GM21786 (cell line): ENCODE measurements around the gene KCNK1.

Experiments
- ATAC-seq: cut with Tn5 transposase; IDR thresholded peaks from one replicate; pipeline ENCODE4 v1.9.1; 2021; ENCODE audit not compliant: unreplicated experiment

Gene KCNK1

DNA sequence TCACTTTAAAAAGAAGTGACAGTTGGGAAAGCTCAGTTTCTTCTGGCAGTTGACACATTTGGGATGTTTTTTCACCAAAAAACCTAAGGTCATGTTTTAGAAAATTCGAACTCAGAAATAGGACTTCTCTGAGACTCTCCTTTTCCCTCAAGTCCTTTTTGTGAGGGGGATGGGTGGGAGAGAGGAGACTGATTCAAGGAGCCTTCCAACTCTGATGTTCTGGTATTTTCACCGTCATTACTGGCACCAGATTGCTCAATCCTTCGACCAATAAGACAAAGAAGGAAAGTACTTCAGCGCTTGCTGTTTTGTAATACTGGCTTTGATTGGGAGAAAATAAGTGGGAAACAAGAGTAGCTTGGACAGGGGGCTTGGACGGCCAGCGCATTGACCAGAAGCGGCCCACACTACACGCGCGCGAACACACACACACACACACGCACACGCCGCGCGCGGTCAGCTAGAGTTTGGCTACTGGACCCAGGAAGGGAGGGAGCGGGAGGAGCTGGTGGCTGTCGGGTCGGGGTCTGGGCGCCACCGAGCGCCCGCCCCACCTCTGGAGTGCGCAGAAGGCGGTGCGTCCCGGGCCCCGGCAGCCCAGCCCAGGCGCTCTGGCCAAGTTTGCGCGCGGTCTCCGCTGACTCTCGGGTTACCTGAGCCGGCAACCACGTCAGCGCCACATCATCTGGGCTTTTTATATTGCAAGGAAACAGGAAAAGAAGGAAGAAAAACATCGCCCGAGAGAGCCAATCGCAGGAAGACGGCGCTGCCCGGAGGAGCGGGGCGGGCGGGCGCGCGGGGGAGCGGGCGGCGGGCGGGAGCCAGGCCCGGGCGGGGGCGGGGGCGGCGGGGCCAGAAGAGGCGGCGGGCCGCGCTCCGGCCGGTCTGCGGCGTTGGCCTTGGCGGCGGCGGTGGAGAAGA is at the start of gene KCNK1:
KCNK1 (plus strand) TSS at position 855 of the 921 bp plus-strand sequence; CDS start at position 921, 66 bp downstream.
- peak; percentile 22 for ATAC-seq

DNA sequence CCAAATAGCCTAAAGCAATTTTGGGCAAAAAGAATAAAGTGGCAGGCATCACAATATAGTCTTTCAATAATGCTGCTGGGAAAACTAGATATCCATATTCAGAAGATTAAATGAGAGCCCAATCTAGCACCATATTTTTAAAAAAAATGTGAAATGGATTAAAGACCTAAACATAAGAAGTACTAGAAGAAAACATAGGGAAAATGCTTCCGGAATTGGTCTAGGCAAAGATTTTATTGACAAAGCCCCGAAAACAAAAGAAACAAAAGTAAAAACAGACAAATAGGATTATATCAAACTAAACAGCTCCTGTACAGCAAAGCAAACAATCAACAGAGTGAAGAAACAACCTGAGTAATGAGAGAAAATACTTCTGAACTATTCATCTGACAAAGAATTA is 48.6 kb upstream of the KCNK1 start:
- no peak for ATAC-seq

DNA sequence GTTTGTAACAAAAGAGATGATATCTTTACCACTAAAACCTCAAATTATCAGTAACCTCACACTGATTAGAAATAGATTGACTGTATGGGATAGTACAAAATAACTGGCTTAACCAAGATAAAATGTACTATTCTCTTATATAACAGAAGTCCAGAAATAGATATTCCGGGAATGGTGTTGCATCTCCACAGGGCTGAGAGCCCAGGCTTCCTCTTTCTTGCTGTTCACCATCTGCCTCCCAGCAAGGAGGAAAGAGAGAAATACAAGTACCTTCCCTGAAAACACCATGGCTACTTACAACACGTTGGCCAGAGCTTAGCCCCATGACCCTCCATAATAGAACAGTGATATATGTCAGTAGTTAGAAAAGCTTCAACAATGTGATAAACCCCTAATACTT is 47.0 kb upstream of the KCNK1 start:
- no peak for ATAC-seq

DNA sequence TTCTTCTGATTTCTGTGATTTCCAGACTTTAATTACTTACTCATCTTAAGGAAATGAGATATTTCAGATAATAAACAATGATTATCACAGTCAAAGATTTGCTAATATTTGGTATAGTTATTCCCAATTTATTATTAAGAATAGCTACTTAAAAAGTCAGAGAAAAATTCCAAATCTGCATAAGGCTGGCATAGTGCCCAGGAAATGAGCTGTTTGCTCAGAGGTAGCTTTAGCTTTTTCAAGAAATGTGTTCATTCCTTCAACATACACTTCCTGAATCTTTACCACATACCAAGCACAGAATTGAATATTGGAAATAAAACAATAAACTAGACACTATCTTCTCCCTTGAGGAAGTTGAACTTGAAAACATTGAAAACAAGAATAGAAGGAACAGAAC is 44.3 kb upstream of the KCNK1 start:
- ATAC-seq: no peak

DNA sequence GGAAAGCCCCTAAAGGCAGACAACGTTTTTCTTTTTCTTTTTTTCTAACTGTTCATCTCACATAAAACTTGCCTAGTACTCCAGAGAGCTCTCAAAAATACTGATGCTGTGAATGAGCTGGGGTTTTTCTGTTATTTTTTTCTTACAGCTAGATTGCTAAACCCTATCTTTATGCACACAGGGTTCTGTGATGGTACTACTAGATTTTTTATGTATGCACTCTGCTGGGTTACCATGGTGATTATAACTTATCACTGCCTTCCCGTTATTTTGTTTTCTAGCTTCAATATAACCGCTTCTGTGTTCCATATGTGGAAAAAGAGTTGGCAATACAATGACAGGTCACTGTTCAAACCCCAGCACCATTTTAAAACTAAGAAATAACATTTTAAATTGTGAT is 43.7 kb upstream of the KCNK1 start:
- no peak for ATAC-seq

DNA sequence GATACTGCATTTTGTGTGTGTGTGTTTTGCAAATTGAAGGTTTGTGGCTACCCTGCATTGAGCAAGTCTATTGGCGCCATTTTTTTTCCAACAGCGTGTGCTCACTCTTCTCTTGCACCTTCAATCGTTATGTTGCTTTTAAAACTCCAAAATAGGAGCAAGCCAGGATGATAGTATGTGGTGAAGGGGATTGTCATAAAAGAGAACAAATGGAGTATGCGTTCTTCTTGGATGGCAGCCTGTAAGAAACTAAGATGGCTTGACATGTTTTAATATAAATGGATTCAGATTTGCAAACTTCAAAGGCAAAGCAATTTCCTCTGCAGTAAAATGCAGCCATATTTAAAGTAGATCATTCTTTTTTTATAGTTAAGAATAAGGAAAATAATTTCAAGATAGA is 43.2 kb upstream of the KCNK1 start:
- ATAC-seq: no peak

DNA sequence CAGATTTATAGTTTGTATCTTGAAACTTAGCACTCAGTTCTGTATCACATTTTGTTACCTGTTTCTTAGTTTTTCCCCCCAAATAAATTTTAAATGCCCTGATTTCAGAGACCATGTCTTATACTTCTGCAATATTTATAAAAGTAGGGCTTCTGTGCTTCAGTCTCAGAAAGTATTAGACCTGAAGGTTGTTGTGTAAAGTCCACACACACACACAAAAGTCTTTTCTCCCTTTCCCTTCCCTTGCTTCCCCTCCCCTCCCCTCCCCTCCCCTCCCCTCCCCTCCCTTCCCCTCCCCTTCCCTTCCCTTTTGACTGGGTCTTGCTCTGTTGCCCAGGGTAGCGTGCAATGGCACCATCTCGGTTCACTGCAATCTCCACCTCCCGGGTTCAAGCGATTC is 41.0 kb upstream of the KCNK1 start:
- ATAC-seq: no peak

DNA sequence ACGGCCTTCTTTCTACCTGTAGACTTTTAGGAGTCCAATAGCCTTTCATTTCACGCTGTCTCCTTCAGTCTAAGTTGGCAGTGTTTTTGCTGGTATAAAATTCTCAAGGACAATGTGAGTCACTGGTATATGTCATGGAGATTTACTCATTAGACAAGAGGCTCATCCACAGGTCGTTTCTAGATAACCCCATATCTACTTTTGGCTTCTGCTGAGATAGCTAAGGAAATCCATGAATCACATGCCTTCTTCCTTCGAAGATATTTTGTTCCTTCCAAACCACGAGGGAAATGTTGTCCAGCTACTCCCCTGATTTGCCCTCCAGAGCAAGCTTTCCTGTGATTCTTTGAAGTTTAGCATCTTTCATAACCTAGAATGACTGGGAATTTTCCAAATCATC is 38.5 kb upstream of the KCNK1 start:
- ATAC-seq: no peak

DNA sequence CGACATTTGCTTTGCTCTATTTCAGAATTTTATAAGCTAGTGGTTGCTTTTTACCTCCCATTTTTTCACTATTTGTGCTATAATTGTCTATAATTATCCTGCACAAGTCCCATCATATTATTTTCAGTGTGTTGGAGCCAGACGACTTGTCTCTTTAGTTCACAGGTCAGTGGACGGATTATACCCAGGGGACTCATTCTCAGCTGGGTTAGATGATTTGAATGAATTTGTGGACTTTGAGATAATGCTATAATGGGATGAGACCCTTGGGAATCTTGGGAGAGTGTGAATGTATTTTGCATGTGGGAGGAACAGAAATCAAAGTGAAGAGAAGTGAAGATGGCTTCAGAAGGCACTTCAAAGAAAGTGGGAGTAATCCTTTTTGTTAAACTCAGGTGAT is 31.5 kb upstream of the KCNK1 start:
- no peak for ATAC-seq

DNA sequence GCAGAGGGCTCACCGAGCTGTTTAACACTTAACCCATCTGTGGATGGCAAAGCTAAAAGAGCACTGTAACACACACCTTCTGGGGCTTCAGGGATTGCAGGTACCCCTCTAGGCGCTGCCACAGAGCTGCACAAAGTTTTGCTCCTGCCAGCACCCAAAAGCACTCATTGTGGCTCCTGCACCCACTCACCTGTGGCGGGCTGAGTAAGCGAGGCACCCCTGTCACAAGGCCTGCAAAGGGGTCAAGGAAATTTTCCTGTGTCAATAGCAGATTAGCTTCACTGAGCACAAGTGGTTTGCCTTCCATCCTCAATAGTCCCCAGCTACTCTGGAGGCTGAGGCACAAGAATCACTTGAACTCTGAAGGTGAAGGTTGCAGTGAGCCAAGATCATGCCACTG is 29.5 kb upstream of the KCNK1 start:
- ATAC-seq: no peak

DNA sequence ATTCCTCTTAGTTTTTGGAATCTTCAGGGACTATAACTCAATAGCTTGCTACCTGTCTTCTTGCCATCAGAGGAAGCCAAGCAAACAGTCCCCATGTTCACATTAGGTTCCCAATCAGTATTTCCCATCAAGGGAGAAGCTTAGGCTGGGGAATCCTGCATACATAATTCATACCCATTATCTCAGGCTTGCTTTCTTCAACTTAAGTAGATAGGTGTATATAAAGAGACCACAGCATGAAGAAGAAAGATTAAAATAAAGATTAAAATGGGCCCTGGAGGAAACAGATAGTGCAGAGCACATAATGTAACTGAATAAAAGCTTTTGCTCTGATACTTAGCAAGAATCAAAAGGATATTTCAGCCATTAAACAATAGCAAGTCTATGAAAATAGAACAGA is 29.0 kb upstream of the KCNK1 start:
- no peak for ATAC-seq

DNA sequence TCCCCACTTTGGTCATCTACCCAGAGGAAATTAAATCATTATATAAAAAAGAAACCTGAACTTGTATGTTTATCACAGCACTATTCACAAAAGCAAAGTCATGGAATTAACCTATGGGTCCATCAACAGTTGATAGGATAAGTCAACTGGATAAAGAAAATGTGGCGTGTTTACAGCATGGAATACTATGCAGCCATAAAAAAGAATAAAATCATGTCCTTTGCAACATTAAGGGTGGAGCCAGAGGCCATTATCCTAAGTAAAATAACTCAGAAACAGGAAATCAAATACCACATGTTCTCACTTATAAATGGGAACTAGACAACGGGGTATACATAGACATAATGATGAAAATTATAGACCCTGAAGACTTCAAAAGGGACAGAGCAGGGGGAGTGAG is 27.6 kb upstream of the KCNK1 start:
- ATAC-seq: no peak

DNA sequence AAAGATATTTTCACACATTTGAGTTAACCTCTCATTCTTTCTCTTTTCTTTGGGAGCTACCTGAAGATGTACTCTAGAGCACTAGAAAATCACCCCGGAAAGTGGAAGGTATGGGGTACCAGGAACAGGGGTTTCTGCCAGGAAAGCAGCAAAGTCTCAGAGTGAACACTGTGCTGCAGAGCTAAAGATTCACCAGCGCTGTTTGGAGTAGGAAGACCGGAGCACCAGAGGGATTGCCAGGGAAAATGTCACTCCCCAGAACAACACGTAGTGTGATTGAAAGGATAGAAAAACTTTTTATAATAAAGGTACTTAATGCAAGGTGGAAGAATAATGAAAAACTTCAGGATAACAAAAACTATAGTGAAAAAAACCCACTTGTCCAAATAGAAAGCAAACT is 26.7 kb upstream of the KCNK1 start:
- no peak for ATAC-seq

DNA sequence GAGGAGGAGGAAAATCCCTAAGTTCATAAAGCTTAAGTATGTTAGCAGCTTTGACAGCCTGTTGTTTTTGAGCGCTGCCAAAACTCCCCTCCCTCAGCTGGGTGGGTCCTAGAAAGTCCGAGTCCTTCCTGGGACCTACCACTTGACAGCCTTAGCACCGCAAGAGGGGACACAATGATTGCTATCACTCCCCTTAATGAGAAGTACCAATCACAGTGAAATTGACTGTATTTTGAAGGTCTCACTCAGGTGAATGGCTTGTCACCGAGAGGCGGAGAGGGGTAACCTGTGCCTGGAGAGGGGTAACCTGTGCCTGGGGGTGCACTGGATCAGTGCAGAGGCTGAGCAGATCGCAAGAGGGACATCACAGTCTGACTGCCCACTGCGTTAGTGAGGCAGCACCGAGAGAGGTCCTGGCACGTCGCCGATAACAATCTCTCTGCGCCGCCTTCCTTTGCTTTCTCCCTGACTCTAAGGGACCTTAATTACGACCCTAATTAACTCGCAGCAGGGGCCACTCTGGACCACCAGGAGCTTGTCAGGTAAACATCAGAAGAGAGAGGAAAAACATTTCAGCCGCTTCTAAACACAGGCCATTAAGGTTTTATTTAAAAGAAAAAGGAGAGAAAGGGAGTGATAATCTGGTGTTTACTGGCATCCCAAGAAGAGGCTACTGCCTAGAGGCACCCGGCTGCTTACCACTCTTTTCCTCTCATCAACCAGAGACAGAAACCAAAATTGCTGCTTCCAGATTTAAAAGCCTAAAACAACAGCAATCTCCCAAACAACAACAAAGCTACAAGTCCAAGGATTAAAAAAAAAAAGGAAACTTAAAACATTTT is 25.7 kb upstream of the KCNK1 start:
- ATAC-seq: peak; percentile 51

DNA sequence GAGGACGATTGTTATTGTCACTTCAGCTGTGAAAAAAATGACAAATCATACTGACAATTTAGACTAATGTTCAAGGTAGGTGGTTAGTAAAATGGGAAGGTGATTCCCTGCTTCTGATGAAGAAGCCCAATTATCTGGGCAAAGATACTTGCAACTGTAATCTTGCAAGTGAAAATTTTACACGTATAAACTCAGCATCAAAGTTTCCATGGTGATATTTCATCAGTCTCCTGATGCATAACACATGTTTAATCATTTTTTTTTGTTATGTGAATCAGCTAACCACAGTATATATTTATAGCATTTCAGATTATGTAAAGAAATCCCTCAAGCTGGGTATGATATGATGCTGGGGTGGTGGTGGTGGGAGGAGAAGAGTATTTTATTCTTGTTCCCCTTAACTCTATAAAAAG is 16.4 kb upstream of the KCNK1 start:
- ATAC-seq: no peak

DNA sequence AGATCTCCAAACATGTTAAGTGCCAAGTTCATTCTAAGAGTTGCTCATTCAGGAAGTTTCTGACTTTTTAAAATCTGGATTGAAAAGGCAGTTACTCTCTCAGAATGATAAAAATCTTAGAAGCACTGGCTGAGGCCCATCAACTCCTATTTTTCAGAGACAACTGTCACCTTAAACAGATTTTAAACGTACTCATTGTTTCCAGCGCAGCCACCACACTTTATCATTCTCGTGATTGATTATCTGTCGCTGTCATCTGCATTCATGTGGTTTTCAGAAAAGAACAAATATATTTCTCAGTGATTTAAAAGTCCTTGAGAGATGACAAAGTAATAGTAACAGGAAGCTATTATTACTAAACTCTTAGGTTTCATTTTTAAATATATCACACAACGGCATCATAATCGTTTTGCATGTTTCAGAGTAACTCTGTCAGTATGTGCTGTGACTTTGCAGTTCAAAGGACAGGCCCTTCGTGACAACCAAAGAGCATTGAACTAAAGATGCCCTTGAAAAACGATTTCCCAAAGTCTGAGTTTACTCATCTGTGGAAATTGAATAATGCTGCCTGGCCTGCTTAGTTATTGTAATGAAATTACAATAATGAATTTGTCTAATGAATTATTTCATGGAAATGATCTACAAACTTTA is 14.9 kb upstream of the KCNK1 start:
- ATAC-seq: peak; percentile 82

DNA sequence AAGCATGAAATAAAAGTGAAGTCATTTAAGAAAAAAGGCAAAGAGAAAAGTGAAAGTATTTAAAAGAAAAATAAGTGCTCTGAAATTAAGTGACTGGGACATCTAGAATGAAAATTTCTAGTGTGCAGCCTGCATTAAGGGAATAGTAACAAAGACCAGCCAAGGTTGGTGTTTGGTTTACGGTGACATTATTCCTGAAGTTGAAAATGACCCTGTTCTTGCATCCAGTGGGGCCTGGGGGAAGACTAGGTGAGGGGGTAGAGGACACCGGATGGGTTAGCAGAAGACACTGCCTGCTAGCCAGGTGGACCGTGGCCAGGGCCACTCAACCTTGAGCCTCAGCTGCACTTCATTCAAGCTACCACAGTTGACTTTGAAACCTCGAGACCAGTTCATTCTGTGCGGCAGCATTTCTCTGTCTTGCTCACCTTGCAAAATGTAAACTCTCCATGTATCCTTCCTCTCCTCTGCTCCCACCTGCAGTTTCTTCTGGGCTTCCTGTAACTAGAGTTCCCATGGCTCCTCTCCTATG is 14.3 kb upstream of the KCNK1 start:
- peak; percentile 54 for ATAC-seq

DNA sequence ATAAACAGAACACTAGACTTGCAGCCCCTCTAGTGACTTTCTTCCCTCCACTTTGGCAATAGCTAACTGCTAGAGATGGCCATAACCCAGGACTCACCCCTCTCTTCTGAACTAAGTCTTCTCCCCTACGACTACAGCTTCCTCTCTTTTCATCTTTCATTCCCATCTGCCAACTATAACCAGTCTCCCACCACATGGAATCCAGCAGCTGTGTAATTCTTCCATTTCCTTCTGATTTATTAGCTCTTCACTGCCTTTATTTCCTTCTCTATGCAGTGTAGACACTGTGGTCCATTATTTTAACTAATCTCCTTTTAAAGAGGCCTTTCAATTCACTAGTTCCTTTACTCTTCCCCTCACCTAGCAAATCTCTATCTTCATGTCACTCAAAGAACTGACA is 13.4 kb upstream of the KCNK1 start:
- ATAC-seq: no peak

DNA sequence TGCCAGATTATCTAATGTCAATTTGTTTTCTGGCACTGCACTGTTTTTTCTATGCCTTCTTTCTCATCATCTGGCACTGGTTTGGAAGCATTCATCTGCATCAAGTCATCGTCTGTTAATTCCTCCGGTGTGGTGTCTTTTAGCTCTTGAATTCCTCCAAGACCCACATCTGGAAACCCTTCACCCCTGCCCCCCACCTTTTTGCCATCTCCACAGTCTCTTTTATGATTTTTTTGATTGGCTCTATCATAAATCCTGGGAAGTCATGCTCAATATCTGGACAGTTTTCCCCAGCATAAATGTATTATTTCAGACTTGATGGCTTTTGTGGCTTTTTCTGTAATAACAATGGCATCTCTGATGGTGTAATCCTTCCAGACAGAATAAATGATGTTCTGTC is 10.4 kb upstream of the KCNK1 start:
- no peak for ATAC-seq

DNA sequence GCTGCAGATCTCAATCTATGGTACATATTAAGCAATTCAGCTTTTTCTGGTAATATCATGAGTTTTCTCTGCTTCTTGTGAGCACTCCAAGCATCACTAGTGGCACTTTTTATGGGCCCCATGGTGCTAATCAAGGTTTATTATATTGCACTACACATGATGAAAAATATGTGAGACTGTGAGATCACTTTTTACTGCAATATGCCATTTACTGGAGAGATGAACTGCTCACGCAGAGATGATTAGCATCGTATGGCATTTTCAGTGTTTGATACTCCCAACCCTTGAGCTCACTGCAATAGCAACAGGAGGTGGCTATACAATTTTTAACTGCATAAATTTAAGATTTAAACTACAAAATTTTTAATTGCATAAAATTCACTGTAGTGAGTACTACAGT is 8.7 kb upstream of the KCNK1 start:
- no peak for ATAC-seq

DNA sequence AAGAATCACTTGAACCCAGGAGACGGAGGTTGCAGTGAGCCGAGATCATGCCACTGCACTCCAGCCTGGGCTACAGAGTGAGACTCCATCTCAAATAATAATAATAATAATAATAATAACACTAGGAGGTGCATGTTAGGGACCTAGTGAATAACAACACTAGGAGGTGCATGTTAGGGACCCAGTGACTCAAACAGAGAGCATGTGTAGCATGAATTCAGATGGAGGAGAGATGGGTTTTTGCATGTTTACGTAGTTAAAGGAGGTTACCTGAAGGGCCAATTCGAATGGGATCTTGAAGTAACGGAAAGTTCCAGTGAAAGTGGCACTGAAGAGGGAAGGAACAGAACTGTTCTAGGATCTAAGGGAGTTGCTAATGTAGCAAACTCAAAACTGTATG is 7.1 kb upstream of the KCNK1 start:
- peak; percentile 38 for ATAC-seq
